HepG2 (cell line): ENCODE results near the gene RHBDD1. TPM values are rescaled to one million over a fixed set of nuclear protein-coding genes. Genes with fewer than 3 reads are reported as not detected.

Experiments used
- ATF5 ChIP-seq: sonication (generic); formaldehyde crosslinking; IDR thresholded peaks from 2 replicates; pipeline ENCODE4 v1.4.0; 2020; ENCODE audit warnings: mild to moderate bottlenecking, low read depth, missing genetic modification reagents
- CHD2 ChIP-seq: IDR thresholded peaks from 2 replicates; pipeline ENCODE4 v1.6.1; 2011; ENCODE audit warnings: low read depth, low read length, improper control_type of control experiment
- E2F1 ChIP-seq: sonication (generic); formaldehyde crosslinking; IDR thresholded peaks from 2 replicates; pipeline ENCODE4 v1.5.0; 2020; ENCODE audit warnings: missing genetic modification reagents
- E2F5 ChIP-seq: sonication (generic); formaldehyde crosslinking; conservative IDR thresholded peaks from 2 replicates; pipeline ENCODE4 v1.4.0; 2020; ENCODE audit warnings: missing genetic modification reagents
- FOXA1 ChIP-seq, 2 experiments: fragments of 450-650 bp in 1 of 2; sonication (generic) in 1 of 2; formaldehyde crosslinking in 1 of 2; IDR thresholded peaks; 2 replicates each; pipeline versions ENCODE4 v1.4.0 to v1.6.1; 2016 to 2020; ENCODE audit warnings: missing genetic modification reagents in 1 of 2
- FOXK2 ChIP-seq: fragments of 450-650 bp; IDR thresholded peaks from 2 replicates; pipeline ENCODE4 v1.6.1; 2016
- HINFP ChIP-seq: sonication (generic); formaldehyde crosslinking; IDR thresholded peaks from 2 replicates; pipeline ENCODE4 v1.4.0; 2020; ENCODE audit warnings: low read depth, mild to moderate bottlenecking, missing genetic modification reagents
- KLF12 ChIP-seq: sonication (generic); formaldehyde crosslinking; IDR thresholded peaks from 2 replicates; pipeline ENCODE4 v1.4.0; 2020; ENCODE audit warnings: missing genetic modification reagents, borderline replicate concordance
- MBD4 ChIP-seq: IDR thresholded peaks from 2 replicates; pipeline ENCODE4 v1.6.1; 2012; ENCODE audit warnings: low read length, inconsistent platforms, borderline replicate concordance
- MBNL3 ChIP-seq: fragments of 250-450 bp; sonication (Bioruptor Pico); conservative IDR thresholded peaks from 2 replicates; pipeline ENCODE4 v1.8.0; 2022; ENCODE audit warnings: mild to moderate bottlenecking, inconsistent platforms
- MEF2D ChIP-seq: sonication (generic); formaldehyde crosslinking; IDR thresholded peaks from 2 replicates; pipeline ENCODE4 v1.5.1; 2020; ENCODE audit warnings: mild to moderate bottlenecking, missing genetic modification reagents
- NCOR1 ChIP-seq: fragments of 200-600 bp; sonication (generic); IDR thresholded peaks from 2 replicates; pipeline ENCODE4 v1.7.0; 2017; ENCODE audit warnings: antibody characterized with exemption, low read length, borderline replicate concordance
- PAWR ChIP-seq: sonication (generic); formaldehyde crosslinking; IDR thresholded peaks from 2 replicates; pipeline ENCODE4 v1.4.0; 2020; ENCODE audit warnings: missing genetic modification reagents, mild to moderate bottlenecking, borderline replicate concordance
- RBFOX2 ChIP-seq: fragments of 200-400 bp; formaldehyde crosslinking; IDR thresholded peaks from 2 replicates; pipeline ENCODE4 v1.6.1; 2017; ENCODE audit warnings: low read depth, mild to moderate bottlenecking, low read length
- RFX5 ChIP-seq: IDR thresholded peaks from 2 replicates; pipeline ENCODE4 v1.6.1; 2011; ENCODE audit warnings: low read depth, low read length, improper control_type of control experiment
- TAF1 ChIP-seq: sonication (generic); formaldehyde crosslinking; IDR thresholded peaks from 2 replicates; pipeline ENCODE4 v1.4.0; 2020; ENCODE audit warnings: missing genetic modification reagents
- TFE3 ChIP-seq: IDR thresholded peaks from 2 replicates; pipeline ENCODE4 v1.6.1; 2016
- ZBTB46 ChIP-seq: sonication (generic); formaldehyde crosslinking; IDR thresholded peaks from 2 replicates; pipeline ENCODE4 v1.4.0; 2020; ENCODE audit warnings: mild to moderate bottlenecking, missing genetic modification reagents, borderline replicate concordance
- ZNF329 ChIP-seq: sonication (generic); formaldehyde crosslinking; IDR thresholded peaks from 2 replicates; pipeline ENCODE4 v1.9.0; 2021; ENCODE audit warnings: low read depth, mild to moderate bottlenecking, missing genetic modification reagents
- ZNF605 ChIP-seq: sonication (generic); formaldehyde crosslinking; IDR thresholded peaks from 2 replicates; pipeline ENCODE4 v1.8.0; 2022; ENCODE audit warnings: mild to moderate bottlenecking, missing genetic modification reagents
- polyA plus RNA-seq, 8 experiments: library from polyadenylated mRNA; depleted of rRNA in 3 of 8; stranded (reverse) in 7 of 8; unstranded in 1 of 8; fragments of >200 nt; fragmentation: Illumina TruSeq in 4 of 8; extraction: Trizol in 4 of 8; gene quantifications; 2 replicates each; pipeline versions ENCODE4 v1.2.1 to v1.2.3, GENCODE V29; 2011 to 2016; ENCODE audit warnings: low read depth in 4 of 8, missing spikeins in 1 of 8, mixed read lengths in 1 of 8; ENCODE audit not compliant: insufficient read depth in 1 of 8
- total RNA-seq, 5 experiments: library from RNA; depleted of rRNA; stranded (reverse); fragments of >200 nt; fragmentation: Illumina TruSeq; extraction: Trizol; gene quantifications; 2 replicates each; pipeline ENCODE4 v1.2.3, GENCODE V29; 2016; ENCODE audit warnings: low read depth in 1 of 5
- TF ChIP-seq, protein P1 (sequence below): sonication (generic); formaldehyde crosslinking; IDR thresholded peaks from 2 replicates; pipeline ENCODE4 v1.4.0; 2020; ENCODE audit warnings: missing genetic modification reagents; ENCODE audit errors: not compliant biosample characterization

The RHBDD1 gene
- total and polyA plus RNA-seq, 2 of the 13 experiments (the other 11 are each of a cell fraction or from before 2014, with no cell fraction given): 8.2 to 9.5 TPM

GRCh38 chr2:226799211-226799975 is 36.5 kb upstream of the RHBDD1 start, which contains the start of gene IRS1 (continued):
- no peak for TF ChIP-seq HINFP (CRISPR knock-in tag)
- TF ChIP-seq ZNF329 (CRISPR knock-in tag): no peak
- peak; percentile 63 for TF ChIP-seq RBFOX2
- no peak for TF ChIP-seq MBD4
- no peak for TF ChIP-seq FOXA1 (IDR thresholded peaks at IDR 0.05)
- no peak for TF ChIP-seq FOXA1 (CRISPR knock-in tag; IDR thresholded peaks at IDR 0.05)
- TF ChIP-seq TFE3 (CRISPR knock-in tag): peak; percentile 80
- no peak for TF ChIP-seq ATF5 (CRISPR knock-in tag)
- TF ChIP-seq CHD2: no peak
- TF ChIP-seq FOXK2: no peak
- TF ChIP-seq TAF1 (CRISPR knock-in tag): peak; percentile 28; the same call in 1 of the 2 replicates
- TF ChIP-seq, protein P1, sequence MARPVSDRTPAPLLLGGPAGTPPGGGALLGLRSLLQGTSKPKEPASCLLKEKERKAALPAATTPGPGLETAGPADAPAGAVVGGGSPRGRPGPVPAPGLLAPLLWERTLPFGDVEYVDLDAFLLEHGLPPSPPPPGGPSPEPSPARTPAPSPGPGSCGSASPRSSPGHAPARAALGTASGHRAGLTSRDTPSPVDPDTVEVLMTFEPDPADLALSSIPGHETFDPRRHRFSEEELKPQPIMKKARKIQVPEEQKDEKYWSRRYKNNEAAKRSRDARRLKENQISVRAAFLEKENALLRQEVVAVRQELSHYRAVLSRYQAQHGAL (CRISPR knock-in tag): no peak
- no peak for TF ChIP-seq RFX5
- TF ChIP-seq E2F1 (CRISPR knock-in tag): no peak
- no peak for TF ChIP-seq NCOR1
- TF ChIP-seq MEF2D (CRISPR knock-in tag): no peak
- TF ChIP-seq KLF12: no peak
- no peak for TF ChIP-seq ZBTB46
- TF ChIP-seq E2F5 (CRISPR knock-in tag): no peak
- no peak for TF ChIP-seq MBNL3 (CRISPR knock-in tag)
- TF ChIP-seq PAWR (CRISPR knock-in tag): no peak
- TF ChIP-seq ZNF605 (CRISPR knock-in tag): no peak; the same call in 1 of the 2 replicates
